ENCODE measurements around the gene OAF.
"Not testable (repeated sequence)": the region's sequence is repeated elsewhere in the genome, so short reads cannot be mapped to it uniquely, and the experiment has no call there.

OAF gene

DNA sequence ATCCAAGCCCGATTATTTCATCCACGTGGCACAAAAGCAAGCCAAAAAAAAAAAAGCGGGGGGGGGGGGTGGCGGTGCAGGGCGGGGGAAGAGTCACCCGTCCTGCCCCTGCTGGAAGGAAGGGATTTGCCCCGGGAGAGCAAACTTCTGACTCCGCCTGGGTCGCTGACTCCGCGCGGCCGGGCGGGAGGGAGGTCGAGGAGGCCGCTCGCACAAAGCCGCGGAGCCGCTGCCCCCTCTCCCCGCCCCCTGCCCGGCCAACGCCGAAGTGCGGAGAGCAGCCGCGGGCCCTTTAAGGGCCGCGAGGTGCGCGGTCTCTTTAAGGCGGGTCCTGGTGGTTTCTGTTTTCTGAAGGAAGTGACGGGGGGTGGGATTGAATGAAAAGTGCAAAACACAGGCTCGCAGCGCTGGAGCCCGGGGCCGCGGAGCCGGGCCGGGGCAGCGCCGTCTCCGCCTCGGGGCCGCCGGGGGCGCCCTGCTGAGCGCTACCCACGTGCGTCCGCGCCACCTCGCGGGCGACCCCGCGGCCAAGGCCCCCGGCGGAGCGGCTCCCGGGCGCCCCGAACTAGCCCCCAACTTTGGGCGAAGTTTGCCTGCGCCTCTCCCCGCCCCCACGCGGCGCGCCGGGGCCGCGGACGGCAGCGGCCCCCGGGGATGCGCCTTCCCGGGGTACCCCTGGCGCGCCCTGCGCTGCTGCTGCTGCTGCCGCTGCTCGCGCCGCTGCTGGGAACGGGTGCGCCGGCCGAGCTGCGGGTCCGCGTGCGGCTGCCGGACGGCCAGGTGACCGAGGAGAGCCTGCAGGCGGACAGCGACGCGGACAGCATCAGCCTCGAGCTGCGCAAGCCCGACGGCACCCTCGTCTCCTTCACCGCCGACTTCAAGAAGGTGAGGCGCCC lies at the start of gene OAF:
TSS of gene OAF (plus strand) at position 407 of the 896 bp plus-strand sequence. CDS start at position 655, 248 bp downstream.
- peak; percentile 81 for DNase-seq (ENCODE audit: low spot score)

DNA sequence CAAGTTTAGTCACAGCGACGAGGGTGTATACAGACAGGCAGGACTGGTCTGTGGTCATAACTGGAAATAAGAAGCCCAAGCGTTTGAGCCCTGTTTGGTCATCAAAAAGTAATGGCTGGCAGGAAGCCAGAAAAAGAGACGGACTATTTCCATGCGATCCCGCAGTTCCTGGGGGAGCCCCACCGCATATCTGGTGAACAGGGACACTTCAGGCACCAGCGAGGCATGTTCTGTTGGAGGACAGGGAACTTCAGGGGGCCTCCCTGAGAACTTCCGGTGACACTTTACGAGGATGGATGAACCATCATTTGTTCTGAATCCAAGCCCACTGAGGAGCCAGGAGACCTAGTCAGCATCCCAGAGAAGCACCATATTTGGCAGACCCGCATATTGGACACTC lies 43.2 kb upstream of the OAF start:
- DNase-seq (ENCODE audit: low spot score): no peak

DNA sequence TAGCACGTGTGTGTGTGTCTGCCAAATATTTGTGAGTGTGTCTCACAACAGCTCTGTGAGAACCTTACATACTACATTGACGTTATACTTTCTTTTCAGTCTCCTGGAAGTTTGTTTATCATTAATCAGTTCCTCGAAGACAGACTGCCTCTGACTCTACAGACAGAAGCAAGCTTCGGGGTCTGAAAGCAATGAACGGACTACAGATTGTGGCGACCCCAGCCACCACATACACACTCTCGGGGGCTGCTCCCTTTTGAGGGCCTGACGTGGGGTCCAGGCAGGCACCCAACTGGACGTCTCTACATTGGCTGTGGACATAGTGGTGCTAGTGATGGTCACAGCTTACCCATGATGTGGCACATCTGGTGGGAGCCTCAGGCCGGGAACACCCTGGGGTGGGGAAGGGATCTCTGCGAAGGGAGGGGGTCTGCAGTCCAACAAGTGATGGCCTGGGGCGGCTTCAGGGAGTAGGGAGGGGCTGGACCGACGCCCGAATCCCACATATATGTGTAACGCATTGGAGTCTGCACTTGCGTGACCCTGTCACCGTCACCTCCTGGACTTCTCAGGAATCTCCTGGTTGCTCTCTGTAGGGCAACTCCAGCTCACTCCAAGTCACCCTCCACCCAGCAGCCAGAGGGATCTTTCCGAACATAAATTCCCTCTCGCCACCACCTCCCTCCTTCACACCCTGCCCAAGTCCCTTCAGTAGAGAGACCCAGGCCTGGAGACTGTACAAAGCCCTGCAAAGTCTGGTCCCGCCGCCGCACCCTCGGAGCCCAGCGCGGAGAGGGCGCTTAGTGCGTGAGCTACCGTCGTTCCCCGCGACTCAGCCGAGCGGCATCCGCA lies 42.5 kb upstream of the OAF start:
- no peak for DNase-seq (ENCODE audit: low spot score)

DNA sequence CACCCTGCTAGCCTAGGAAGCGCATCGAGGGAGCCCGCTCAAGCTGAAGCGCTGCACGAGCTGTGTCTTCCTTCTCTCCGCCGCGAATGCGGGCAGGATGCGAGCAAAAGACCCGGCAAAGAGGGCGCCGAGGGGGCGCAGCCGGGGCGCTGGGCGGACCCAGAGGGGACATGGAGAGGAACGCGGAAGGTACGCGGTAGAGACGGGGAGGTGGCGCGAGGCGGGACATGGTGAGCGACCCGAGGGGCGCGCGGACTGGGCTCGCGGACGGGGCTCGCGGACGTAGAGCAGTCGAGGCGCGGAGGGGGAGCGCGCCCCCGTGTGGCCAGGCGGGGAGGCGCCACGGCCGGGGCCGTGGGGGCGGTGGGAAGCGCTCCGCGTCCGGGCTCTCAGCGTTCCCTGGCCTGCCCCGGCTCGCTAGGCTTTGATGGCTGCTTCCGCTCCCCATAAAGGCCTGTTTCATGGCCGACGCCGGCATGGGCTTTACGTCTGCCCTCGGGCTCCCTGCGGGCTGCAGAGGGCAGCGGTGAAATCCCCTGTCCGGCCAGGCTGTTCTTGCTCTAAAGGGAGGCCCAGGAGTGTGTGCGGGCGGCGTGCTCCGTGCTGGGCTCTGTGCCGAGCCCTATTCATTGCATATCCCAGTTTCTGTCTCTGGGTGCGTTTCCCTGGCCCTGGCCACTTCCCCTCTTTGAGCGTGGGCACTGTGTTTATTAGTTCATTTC lies 41.7 kb upstream of the OAF start:
- DNase-seq (ENCODE audit: low spot score): peak; percentile 84

DNA sequence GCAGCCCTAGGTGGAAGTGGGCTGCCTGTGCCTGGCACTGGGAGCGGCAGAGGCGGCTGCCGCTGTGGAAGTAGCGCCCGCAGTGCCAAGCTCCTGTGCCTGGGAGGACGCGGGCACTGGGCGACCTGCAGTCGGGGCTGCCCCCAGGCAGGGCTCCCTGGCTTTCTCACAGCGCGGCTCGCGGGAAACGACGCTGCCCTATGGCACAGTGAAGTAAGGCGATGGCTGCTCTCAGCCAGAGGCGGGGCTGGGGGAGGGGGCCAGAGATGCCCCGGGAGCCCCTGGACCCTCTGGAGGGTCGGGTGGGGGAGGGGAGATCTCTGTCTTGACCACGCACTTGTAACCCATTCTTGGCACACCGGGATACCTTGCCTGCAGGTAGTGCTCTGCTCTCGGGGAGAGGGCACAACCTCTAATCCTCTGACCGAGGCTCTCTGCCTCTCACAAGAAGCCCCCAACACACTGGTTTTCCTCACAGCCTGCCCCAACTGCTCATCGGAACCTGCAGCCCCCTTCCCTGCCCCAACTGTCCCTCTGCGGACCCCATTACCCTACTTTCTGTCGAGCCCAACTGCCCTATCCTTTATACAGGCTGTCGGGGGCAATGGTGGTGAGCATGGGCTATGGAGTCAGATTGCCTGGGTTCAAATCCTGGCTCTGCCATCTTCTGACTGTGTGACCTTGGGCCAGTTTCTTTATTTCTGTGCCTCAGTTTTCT lies 40.7 kb upstream of the OAF start:
- no peak for DNase-seq (ENCODE audit: low spot score)

DNA sequence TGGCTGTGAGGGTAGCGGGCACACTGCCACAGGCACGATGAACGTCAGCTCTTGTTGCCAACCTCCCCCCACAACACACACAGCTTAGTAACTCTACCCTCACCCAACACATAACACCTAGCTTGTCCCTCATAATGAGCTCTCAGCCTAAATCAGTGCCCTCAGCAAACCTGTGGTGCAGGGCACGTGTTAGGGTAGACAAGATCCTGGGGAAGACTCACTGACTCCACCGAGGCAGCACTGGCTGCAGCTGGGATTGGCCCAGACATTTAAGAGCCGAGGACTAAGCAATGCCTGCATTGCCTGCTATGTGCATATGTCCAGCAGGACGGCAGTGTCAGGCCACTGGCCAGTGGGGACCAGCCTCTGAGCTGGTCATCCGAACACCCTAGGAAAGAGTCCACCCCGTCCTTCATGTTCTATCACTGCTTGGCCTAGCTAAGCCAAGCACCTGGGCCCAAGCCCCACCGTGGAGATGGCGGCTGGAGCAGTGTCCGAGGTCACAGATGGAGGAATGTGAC lies 40.0 kb upstream of the OAF start:
- no peak for DNase-seq (ENCODE audit: low spot score)

DNA sequence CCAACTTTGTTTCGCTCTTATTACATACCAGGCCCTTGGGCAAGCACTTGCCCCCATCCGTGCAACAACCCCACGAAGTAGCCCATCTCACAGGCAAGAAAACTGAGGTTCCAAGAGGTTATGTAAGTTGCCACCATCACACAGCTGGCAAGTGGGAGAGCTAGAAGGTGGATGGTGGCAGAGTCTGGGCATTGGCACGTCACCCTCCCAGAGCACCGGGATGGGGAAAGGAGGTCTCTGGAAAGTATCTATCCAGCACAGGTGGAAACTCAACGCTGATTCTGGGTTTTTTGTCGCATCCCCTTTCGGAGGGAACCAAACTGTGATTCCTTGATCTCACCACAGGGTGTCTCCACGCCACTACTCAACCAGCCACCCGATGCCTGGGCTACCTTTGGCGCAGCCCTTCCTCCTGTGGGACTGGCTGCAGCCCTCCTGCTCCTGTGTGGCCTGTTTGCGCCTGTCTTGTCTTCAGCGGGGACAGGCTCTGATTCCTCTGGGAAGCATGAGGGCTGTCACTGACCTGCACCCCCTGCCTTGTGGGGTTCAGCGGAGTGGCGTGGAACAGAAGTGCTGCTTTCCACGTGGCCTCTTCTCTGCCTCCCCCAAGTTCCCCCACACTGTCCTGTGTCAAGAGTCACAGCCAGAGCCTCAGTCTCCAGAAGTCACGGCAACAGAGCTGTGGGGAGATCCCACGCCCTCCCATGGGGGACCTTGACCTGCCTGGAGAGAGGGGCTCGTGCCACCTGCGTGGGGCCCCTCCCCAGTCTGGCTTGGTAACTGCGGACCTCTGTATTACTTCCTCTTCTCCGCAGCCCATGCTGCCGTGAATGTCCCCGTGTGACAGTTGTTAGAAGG lies 38.5 kb upstream of the OAF start:
- peak; percentile 84 for DNase-seq (ENCODE audit: low spot score)

DNA sequence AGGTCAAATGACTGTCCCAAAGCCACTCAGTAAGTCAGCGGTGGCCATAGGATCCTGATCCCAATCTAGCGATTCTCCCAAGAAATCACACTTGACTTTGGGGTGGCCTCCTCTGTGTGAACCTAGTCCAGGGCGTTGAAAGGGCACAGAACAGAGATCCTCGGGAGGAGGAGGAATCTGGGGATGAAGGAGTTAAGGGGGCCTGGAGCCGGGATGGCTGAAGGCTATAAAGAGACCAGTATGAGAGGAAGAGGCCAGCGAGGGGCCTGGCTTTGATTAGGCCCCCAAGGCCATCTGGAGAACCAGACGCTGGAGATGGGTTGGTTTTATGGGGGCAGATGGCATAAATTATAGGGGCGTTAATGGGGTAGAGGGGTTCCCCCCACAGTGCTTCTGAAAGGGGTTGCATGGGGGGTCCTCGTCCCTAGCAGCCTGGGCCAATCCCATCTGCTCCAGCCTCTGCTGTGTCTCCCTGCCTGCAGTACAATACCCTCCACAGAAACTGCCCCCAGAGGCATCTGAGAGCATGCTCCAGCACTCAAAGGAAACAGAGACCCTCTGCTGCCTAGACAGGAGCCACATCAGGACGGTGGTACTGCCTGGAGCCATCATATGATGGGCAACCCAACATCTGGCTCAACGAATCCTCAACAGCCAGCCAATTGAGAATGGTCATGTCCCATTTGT lies 37.7 kb upstream of the OAF start:
- DNase-seq (ENCODE audit: low spot score): no peak

DNA sequence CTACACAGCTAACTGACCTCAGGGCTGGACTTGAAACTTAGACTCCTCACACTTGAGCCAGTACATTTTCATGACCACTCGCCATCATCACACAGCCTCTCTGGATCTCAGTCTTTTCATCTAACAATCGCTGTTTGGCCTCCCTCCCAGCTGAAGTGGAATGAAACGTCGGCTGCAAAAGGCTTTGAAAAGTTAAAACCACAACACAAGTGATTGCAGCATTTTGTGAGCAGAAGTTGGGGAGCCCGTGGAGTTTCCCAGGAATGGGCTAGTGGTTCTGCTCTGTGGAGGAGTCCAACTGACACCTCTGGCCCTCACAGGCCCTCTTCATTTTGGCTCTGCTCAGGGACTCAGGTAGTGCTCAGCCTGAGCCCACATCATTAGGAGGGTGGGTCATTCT lies 37.0 kb upstream of the OAF start:
- DNase-seq (ENCODE audit: low spot score): no peak

DNA sequence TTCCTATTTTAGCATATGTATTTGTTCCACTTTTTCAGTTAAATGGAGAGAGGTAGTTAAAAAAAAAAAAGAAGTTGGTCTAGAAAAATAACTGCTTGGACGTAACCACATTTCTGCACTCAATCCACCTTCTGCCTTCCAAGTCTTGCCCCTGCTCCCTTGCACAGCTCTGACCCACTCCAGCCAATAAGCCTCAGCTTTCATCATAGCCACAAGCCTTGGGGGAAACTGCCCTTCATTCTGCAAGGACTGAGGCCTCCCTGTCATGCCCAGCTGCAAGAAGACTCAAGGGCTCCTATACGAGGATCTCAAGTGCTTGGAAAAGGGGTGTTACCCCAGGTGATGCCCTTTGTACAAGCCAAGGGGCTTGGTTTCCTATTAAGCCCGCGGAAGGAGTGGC lies 36.0 kb upstream of the OAF start:
- no peak for DNase-seq (ENCODE audit: low spot score)

DNA sequence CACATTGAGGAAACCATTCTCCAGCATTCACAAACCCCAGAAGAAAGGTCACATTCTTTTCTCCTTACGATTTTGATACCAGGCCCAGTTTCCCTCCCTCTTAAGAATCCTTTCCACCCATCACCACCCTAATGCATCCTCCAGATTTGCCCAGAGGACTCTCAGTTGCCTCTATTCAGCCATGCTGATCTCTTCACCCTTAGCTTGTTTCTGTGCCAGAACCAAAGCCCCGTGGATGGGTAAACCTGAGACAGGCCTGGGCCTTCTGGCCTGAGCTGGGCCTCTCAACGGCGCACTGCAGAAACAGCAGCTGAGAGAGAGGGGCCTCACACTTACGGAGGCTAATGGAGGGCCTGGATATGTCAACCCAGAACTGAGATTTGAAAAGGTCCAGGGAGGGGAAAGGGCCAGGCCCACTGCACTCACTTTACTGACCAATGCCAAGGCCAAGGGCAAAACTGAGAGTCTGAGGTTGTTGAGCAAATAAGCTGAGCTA lies 32.2 kb upstream of the OAF start:
- peak; percentile 41 for DNase-seq (ENCODE audit: low spot score)

DNA sequence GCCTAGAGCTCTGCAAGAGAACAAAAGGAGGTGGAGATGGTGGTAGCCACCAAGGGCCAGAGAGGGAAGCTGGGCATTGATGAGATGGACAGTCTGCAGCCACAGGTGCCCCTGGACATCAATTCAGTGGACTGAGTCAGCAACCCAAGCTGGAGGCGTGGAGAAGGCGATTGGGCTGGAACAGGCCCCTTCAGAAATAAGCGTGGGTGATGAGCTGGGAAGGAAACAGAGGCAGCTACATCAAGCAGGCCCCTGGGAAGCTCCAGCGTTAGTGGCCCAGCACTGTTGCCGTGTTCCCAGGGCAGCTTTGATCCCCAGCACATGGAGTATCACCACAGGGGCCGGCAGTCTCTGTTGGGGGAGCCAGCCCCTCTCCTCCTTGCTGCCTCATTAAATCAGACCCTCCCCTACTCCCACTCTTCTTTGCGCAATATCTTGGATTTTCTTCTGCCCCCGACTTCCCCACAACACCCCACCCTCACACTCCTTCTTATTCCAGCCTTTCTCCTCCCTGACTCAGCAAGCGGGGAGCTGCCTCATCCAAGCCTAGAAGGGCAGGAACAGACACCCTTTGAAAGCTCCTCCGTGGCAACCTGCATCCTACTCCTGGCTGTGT lies 31.7 kb upstream of the OAF start:
- no peak for DNase-seq (ENCODE audit: low spot score)

DNA sequence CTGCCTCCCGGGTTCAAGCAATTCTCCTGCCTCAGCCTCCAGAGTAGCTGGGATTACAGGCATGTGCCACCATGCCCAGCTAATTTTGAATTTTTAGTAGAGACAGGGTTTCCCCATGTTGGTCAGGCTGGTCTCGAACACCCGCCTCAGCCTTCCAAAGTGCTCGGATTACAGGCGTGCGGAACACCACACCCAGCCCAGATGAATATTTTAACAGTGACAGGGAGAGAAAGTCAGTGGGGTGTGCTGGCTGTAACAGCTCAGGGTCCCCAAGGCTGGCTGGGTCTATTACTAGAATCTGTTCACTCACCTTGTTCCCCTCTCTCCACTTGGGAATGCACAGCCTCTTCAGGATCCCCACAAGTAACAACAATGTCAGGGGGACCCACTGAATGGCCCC lies 30.8 kb upstream of the OAF start:
- DNase-seq (ENCODE audit: low spot score): not testable (repeated sequence)

DNA sequence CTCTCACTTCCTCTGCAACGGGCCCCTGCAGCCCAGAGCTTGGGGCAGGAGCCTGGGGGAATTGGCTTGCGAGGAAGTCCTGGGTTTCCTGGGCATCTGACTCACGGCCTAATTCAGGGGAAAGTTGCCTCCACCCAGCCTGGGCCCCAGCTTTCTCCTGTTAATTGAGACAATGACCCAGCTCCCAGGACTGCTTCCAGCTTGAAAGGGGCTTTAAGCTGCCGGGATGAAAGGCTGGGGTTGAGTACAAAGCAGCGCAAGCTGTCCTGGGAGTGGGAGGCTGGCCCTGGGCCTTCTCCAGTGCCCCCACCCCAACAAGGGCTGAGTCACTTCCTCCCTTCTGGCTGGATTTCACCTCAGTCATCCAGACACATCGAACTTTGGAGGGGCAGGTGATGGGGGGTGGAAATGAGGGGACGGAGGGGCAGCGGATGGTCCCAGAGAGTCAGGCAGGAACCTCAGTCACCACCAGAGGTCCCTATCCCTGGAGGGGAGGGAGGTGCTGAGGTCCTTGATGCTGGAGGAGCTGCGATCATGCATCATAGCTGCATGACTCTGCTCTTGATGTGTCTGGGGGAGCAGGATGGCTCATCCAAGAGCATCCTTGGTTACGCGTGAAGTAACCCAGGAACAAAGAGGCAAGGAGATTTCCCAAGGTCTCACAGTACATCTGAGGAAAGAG lies 30.1 kb upstream of the OAF start:
- DNase-seq (ENCODE audit: low spot score): peak; percentile 39

DNA sequence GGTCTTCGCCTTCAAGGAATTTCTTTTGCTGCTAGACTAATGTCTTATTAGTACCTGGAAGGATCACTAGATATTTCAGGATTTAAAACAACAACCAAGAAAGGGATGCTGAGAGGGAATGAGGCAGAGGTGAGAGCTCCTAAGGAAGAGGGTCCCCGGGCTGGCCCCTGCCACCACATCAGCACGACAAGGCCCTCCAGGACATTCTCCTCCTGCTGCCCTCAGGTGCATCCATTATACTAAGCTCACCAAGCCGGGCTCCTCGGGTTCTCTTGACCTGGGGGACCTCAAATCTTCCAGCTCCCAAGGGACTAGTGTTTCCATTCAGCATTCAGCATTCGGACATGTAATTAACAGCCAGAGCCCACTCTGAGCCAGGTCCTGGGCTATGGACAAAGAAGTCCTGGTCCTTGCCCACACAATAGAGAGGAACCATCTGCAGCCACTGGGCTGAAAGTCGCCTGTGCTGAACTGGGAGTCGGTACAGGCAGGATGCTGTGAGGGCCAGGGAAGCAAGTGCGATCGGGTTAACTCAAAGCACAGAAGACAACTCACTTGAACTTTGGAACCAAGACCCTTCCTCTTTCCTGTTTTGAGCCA lies 29.4 kb upstream of the OAF start:
- DNase-seq (ENCODE audit: low spot score): no peak

DNA sequence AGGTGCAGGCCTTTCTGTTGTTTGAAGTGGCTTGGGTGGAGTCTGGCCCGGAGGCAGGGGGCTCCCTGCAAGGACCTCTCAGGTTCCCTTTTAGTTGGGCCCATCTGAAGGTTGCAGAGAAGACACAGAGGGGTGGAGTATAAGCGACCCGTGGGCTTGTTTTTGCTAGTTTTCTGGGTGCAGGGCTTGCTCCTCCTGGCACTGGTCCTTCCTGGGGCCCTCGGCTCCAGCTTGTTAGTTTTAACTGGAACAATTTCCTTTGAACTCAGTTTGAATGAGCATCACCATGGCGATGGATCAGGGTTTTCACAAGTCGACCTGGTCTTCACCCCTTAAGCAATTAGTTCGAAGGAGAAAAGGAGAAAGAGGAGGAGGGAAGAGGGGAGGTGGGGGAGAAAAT lies 28.5 kb upstream of the OAF start:
- no peak for DNase-seq (ENCODE audit: low spot score)

DNA sequence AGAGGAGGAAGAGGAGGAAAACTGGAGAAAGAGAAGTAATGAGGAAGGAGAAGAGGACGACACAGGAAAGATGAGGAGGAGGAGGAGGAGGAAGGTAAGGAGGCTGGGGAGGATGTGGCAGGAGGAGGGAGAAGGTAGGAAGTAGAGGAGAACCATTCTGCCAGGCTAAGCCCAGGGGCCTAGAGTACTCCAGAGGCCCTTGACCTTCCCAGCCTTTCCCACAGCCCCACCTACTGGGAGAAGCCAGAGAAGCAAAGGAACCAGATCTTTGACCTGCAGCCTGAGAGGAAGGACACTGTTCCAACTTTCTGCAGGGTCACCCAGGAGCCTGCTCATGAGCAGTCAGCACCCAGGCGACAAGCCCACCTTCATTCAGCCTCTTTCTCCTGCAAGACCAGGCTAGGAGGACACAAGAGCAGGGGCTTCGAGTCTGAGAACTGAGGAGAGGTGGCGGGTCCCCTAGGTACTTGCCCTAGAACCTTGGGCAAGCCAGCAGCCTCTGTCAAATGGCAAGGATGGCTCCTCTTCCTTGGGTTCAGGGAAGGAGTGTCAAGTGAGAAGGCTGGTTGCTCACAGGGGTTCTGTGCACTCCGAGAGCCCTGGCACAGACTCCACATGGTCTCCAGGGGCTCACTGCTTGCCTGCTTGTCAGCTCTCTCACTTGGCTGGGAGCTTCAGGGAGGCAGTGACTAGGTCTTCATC lies 27.9 kb upstream of the OAF start:
- DNase-seq (ENCODE audit: low spot score): no peak

DNA sequence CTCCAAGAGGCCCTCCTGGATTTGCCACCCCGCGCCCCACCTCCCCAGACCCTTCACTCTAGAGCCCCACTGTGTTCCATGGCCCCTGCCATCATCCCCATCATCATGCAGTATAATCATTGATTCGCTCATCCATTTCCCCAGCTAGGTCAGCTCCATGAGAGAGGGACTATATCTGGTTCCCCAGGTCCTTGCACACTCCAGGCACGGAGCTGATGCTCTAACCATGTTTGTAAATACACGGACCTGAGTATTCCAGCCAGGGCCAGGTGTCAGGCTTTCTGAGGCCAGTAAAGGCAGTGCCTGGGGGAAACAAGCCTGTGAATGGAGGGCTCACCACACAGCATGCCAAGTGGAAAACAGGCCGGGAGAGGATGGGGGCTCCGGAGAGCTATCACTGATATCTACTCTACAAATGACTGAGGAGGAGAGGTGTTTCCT lies 27.1 kb upstream of the OAF start:
- DNase-seq (ENCODE audit: low spot score): no peak
